GM12873 (cell line): ENCODE data around the gene SHROOM2.

Experiments used
- CTCF ChIP-seq: IDR thresholded peaks from 2 replicates; pipeline ENCODE4 v1.5.1; 2012; ENCODE audit warnings: low read depth, mild to moderate bottlenecking, moderate library complexity, low read length, control low read depth; ENCODE audit not compliant: insufficient read depth; ENCODE audit errors: missing control alignments

The SHROOM2 gene

GRCh38 chrX:9943420-9943819 lies 157.2 kb downstream of the SHROOM2 start:
- TF ChIP-seq CTCF = no peak

GRCh38 chrX:9947131-9947794 lies 161.0 kb downstream of the SHROOM2 start:
- no peak for TF ChIP-seq CTCF

GRCh38 chrX:9948406-9948805 lies 162.2 kb downstream of the SHROOM2 start:
- TF ChIP-seq CTCF = no peak

GRCh38 chrX:9952300-9952699 lies 166.1 kb downstream of the SHROOM2 start:
- TF ChIP-seq CTCF = no peak

GRCh38 chrX:9953396-9953795 lies 167.2 kb downstream of the SHROOM2 start:
- no peak for TF ChIP-seq CTCF

GRCh38 chrX:9955506-9955905 lies 169.3 kb downstream of the SHROOM2 start:
- no peak for TF ChIP-seq CTCF

GRCh38 chrX:9957743-9958142 lies 171.5 kb downstream of the SHROOM2 start:
- TF ChIP-seq CTCF = no peak
